GM19238 (cell line): Measurements from ENCODE around the gene RALGPS1.

ENCODE experiments used
- DNase-seq: peaks from one replicate; pipeline ENCODE4 v3.0.0; 2011; ENCODE audit warnings: low spot score; ENCODE audit not compliant: insufficient read length

Gene RALGPS1

GRCh38 chr9:126914458-126915280 is at the start of gene RALGPS1:
Gene RALGPS1 (plus strand): TSS chr9:126914782. CDS start chr9:126962290, 47,508 bp downstream.
- DNase-seq = peak; percentile 98

GRCh38 chr9:126869368-126869767 is 45.2 kb upstream of the RALGPS1 start:
- DNase-seq = no peak

GRCh38 chr9:126872516-126872915 is 42.1 kb upstream of the RALGPS1 start:
- DNase-seq = no peak

- DNase-seq = no peak
Observed at GRCh38 chr9:126874546-126875314, 39.9 kb upstream of the RALGPS1 start.

GRCh38 chr9:126875756-126876510 is 38.6 kb upstream of the RALGPS1 start:
- no peak for DNase-seq

- no peak for DNase-seq
Observed at GRCh38 chr9:126876531-126876930, 38.1 kb upstream of the RALGPS1 start.

GRCh38 chr9:126877418-126877817 is 37.2 kb upstream of the RALGPS1 start:
- no peak for DNase-seq

- DNase-seq = no peak
Observed at GRCh38 chr9:126879288-126879687, 35.3 kb upstream of the RALGPS1 start.

- no peak for DNase-seq
Observed at GRCh38 chr9:126880226-126880946, 34.2 kb upstream of the RALGPS1 start.

- DNase-seq = no peak
Observed at GRCh38 chr9:126880947-126881332, 33.6 kb upstream of the RALGPS1 start.

GRCh38 chr9:126882746-126883145 is 31.8 kb upstream of the RALGPS1 start:
- DNase-seq = no peak

- DNase-seq = no peak
Observed at GRCh38 chr9:126883636-126884035, 30.9 kb upstream of the RALGPS1 start.

GRCh38 chr9:126885131-126885641 is 29.4 kb upstream of the RALGPS1 start:
- no peak for DNase-seq

GRCh38 chr9:126886034-126886822 is 28.4 kb upstream of the RALGPS1 start:
- DNase-seq = no peak

- DNase-seq = no peak
Observed at GRCh38 chr9:126886897-126887296, 27.7 kb upstream of the RALGPS1 start.

- no peak for DNase-seq
Observed at GRCh38 chr9:126891676-126892075, 22.9 kb upstream of the RALGPS1 start.

GRCh38 chr9:126893079-126893478 is 21.5 kb upstream of the RALGPS1 start:
- DNase-seq = no peak

GRCh38 chr9:126894052-126894603 is 20.5 kb upstream of the RALGPS1 start:
- no peak for DNase-seq

- no peak for DNase-seq
Observed at GRCh38 chr9:126902210-126902609, 12.4 kb upstream of the RALGPS1 start.

- DNase-seq = no peak
Observed at GRCh38 chr9:126904586-126904985, 10.0 kb upstream of the RALGPS1 start.
